ENCODE measurements around the gene SHC1.
A peak's percentile ranks its signal among the peaks of the same experiment; 100 is the strongest.
"Not testable (repeated sequence)": the region's sequence is repeated elsewhere in the genome, so short reads cannot be mapped to it uniquely, and the experiment has no call there.

SHC1 gene

DNA sequence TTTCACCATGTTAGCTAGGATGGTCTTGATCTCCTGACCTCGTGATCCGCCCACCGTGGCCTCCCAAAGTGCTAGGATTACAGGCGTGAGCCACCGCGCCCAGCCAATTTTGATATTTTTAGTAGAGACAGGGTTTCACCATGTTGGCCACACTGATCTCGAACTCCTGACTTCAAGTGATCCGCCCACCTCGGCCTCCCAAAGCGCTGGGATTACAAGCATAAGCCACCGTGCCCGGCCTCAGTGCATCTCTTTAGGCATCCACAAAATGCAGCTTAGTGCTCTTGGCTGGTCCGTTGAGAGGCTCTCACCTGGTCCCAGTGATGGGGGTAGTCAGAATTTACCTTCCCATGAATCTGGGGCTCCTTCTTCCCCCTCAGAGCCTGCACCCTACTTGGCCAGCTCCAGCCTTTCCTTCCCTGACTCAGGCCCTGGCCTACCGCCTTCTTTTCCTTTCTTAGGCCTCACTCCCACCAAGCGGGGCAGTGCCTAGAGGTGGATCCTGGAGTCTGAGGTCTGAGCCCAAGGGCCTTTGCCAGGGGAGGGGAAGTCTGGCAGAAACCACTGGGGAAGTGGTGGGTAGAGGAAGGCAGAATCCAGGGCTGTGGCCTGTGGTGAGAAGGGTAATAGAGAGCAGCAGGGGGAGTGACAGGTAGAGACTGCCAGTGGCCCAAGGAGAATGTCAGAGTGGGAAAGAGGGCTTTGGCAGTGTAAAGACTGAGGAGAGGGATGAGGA, 26.6 kb upstream of the SHC1 start:
- no peak for DNase-seq

DNA sequence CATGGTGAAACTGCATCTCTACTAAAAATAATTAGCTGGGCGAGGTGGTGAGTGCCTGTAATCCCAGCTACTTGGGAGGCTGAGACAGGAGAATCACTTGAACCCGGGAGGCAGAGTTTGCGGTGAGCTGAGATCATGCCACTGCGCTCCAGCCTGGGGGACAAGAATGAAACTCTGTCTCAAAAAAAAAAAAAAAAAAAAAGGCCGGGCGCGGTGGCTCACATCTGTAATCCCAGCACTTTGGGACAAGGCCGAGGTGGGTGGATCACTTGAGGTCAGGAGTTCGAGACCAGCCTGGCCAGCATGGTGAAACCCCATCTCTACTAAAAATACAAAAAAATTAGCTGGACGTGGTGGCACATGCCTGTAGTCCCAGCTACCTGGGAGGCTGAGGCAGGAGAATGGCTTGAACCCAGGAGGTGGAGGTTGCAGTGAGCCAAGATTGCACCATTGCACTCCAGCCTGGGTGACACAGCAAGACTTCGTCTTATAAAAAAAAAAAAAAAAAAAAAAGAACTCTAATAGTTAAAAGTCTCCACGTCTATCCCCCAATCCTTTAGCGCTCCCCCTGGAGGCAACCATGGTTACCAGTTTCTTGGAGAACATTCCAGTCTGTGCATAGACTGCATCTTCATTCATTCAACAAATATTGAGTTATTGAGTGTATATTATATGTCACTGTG, 24.9 kb upstream of the SHC1 start:
- not testable (repeated sequence) for DNase-seq

DNA sequence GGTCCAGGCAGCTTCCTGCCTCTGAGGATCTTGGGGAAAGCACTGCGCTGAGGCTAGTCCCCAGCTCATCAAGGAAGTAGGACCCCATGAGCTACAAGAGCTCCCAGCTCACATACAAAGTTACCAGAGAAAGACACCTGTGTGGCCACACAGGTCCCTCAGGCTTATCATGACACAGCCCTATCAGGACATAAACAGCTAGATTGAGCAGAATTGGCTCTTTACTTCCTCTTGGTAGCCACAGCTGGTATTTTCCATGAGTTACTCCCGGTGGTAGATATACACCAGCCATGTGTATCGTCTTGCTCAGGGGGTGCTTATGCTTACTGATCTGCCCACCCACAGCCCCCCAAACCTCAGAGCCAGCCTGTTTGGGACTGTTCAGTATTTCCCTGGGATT, 24.0 kb upstream of the SHC1 start:
- no peak for DNase-seq

DNA sequence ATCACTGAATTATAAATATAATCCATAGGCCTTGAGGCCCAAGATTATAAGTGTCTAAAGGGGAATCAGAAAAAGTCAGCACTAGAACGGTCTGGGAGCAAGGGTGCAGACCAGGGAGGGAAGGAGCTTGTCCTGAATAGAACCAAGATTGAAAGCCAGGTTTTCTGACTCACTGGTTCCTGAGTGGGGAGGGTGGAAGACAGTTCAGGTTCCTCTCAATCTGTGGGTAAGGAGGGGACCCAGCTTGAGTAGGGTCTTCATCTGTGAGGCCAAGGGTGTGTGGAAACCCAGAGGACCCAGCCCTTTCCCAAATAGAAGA, 23.7 kb upstream of the SHC1 start:
- DNase-seq: no peak

DNA sequence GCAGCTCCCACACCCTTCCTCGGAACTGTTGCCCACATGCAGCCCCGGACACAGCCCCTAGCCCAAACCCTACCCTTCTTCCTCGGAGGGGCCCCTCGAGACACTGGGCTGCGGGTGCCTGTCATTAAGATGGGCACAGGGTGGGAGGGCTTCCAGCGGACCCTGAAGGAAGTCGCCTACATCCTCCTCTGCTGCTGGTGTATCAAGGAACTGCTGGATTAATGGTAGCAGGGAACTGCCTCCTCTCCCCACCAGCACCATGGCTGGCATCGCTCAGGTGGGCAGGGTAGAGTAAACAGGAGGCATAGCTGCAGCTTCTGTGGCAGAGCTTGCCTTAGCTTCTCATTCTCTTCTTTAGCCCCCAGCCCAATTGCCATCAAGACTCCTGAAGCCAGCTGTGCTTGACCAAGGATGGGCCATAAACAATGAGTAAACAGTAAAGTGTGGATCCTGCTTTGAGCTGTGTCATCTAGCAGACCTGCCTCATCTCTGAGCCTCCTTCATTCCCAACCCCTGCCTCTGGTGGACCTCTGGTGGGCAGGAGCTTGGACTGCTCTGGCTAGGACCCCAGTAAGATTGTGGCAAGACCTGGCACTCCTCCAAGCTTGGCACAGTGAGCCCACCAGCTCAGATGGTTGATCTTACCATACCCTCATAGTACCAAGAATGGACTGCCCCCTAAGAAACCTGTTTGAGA, 23.2 kb upstream of the SHC1 start, which contains the start of gene LENEP:
Gene LENEP, plus strand, starts transcription at position 15 of the 697 bp plus-strand sequence. Its CDS starts 22 bp downstream, at position 37.
- no peak for DNase-seq

DNA sequence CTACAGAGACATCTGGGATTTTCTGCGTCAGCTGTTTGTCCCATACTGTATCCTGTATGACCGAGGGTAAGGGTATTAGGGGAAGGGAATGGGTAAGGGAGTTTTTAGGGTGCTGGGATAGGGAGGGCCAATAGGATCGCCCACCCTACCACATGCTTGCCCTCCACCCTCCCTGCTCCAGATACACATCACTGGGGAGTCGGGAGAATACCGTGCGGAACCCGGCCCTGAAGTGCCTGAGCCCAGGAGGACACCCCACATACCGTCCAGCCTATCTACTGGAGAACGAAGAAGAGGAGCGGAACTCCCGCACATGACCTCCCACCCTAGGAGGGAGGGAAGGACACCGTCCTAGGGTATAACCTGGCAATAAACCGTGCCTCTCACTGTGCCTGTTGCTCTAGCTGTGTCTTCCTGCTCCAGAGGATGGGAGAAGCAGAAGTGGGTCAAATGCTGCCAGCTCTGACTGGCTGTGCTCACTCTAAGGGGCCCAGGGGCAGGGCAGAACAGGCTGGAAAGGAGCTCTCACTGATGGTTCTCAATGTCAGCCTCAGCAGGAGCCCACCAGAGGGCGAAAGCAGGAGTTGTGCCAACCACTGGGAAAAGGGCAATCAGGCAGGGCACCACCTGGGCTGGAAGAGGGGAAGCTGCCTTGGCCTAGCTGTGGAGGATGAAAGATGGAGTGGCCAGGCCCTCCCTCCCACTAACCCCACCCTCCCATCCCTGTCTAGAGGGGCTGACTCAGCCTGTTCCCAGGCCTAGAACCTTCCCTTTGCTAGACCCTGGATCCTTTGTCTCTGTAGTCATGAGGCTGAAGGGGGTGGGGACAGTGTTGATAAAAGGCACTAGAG, 22.4 kb upstream of the SHC1 start:
- DNase-seq: no peak

DNA sequence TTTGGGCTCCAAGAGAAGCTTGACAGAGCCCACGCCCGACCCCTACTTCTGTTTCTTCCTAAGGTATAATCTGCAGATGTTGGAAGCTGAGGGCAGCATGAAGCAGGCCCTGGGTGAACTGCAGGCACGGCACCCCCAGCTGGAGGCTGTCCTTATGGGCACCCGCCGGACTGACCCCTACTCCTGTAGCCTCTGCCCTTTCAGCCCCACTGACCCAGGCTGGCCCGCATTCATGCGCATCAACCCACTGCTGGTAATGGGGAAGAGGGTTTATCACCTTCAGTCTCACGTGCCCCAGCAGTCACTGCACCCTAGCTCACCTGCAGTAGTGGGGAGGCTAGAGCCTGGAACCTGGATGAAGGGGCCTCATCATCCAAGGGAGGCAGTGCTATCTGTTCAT, 19.7 kb upstream of the SHC1 start:
- DNase-seq: no peak

DNA sequence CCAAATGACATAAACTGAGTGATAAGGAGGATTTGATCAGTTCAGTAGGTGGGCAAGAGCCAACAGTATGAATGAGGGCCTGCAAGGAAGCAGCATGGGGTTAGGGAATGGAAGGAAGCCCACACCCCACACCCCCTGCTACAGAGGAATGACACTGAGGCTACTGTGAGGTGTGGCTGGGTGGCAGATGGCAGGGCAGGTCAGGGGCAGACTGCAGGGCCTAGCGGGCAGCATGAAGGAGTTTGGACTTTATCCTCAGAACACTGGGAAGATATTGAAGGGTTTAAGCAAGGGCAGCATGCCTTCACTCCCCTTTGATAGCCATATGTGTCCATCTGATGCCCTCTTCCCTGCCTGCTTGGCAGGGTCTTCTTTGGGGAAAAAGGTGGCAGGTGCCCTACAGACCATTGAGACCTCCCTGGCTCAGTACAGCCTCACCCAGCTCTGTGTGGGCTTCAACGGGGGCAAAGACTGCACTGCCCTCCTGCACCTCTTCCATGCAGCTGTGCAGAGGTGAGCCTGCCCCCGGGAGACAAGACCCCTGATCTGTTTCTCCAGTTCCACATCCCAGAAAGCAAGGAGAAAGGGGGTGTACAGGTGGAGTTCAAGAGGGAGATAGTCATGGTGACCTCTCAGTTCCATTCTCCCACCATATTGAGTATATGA, 18.8 kb upstream of the SHC1 start:
- no peak for DNase-seq

DNA sequence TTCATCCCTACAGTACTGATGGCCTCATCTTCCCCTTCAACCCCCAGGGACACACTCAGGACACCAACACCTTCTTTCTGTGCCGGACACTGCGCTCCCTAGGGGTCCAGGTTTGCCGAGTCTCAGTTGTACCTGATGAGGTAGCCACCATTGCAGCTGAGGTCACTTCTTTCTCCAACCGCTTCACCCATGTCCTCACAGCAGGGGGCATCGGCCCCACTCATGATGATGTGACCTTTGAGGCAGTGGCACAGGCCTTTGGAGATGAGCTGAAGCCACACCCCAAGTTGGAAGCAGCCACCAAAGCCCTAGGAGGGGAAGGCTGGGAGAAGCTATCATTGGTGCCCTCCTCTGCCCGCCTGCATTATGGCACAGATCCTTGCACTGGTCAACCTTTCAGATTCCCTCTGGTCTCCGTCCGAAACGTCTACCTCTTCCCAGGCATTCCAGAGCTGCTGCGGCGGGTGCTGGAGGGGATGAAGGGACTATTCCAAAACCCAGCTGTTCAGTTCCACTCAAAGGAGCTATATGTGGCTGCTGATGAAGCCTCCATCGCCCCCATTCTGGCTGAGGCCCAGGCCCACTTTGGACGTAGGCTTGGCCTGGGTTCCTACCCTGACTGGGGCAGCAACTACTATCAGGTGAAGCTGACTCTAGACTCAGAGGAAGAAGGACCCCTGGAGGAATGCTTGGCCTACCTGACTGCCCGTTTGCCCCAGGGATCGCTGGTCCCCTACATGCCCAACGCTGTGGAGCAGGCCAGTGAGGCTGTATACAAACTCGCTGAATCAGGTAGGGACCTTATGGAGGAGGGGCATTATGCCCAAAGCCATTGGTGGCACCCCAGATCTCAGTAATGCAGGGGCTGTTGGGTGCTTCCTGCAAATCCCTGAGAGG, 17.8 kb upstream of the SHC1 start:
- DNase-seq: no peak

DNA sequence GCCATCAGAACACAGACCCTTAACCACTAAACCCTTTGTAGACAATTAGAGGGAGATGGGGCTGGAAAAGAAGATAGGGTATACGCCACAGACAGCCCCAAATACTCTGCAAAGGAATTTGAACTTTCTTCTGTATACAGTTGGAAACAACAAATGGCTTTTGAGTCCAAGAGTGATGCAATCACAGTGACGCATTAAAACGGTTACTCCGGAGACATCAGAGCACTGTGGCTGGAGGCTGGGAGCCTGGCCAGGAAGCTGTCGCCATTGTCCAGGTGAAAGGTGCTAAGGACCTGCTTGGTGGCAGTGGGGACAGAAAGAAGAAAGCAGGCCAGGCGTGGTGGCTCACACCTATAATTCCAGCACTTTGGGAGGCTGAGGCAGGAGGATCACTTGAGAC, 16.8 kb upstream of the SHC1 start:
- no peak for DNase-seq

DNA sequence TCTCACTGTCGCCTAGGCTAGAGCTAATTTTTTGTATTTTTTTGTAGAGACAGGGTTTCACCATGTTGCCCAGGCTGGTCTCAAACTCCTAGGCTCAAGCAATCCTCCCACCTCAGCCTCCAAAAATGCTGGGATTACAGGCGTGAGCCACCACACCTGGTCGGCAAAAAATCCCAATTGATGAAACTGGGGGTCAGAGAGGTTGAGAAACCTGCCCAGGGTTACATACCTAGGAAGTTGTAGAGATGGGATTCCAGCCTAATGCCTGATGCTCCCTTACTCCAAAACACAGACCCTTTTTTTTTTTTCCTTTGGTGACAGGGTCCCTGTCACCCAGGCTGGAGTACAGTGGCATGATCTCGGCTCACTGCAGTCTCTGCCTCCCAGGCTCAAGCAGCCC, 16.2 kb upstream of the SHC1 start:
- DNase-seq: not testable (repeated sequence)

DNA sequence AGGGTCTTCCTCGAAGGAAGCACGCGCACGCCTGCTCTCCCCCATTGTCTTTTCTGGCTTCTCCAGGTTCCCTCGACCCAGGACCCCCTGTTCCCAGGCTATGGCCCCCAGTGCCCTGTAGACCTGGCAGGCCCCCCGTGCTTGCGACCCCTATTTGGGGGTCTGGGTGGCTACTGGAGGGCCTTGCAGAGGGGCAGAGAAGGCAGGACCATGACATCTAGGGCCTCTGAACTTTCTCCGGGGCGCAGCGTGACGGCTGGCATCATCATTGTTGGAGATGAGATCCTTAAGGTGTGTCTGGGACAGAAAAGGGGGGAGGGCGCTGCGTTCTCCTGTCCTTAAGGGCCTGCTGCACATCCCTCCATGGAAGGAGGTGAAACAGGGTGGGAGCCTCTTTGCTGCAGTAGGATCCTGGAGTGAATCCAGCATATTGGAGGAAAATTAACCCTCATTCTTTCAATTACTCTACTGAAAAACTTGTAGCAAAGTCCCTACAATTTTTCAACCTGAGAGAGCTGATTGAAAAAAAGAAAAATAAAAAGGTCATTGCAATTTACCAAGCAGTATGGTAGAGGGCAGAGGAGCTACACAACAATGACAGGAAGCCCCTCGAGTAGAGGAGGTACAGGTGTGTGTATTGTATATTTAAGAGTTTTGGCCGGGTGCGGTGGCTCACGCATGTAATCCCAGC, 13.4 kb upstream of the SHC1 start:
- DNase-seq: no peak

DNA sequence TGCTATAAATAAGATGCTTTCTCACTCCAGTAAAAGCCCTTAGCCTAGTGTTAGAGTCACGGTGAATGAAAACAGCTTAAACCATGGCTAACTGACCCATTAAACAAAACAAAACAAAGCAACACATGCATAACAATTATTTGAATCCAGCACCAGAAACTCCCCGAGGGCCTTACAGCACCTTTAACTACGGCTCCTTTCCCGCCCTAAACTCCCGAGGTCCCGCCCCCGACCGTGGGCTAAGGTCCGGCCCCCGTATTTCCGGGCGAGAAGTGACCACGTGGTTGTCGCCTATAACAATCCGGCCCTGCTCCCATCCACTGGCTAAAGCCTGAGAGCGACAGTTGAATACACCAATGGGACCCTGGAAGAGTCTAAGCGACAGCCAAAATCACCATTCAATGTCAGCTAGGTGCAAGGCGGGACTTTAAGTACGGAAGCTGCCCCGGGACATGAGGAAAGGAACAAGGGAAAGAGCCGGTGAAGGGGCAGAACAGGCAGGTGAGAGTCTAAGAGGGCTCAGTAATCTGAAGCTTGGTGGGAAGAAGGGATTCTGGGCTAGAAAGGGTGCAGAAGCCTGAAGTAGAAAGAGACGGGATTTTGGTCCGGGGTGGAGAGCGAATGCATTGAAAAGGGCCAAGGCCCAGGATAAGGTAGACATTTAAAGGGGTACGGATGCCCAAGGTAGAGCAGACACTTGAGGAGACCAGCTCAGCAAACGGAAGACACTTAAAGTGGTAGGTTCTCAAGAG, 12.5 kb upstream of the SHC1 start, which contains the start of gene FLAD1:
Gene FLAD1, plus strand, starts transcription at position 448 of the 752 bp plus-strand sequence. CDS start 351 bp downstream, outside the sequence.
- DNase-seq: peak; percentile 80

DNA sequence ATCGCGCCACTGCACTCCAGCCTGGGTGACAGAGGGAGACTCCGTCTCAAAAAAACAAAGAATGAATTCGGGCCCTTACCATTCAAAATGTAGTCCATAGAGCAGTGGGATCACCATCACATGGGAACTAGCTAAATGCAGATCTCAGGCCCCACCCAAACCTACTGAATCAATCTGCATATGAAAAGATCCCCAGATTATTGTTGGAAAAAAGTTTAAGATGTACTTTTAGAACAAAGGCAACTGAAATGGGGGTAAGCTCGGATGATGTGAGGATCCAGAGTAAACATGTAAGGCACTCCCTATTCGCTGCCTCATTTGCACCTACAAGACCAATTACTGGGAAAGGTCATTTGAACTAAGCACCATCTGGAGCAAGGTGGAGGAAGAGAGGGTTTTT, 11.8 kb upstream of the SHC1 start:
- no peak for DNase-seq

DNA sequence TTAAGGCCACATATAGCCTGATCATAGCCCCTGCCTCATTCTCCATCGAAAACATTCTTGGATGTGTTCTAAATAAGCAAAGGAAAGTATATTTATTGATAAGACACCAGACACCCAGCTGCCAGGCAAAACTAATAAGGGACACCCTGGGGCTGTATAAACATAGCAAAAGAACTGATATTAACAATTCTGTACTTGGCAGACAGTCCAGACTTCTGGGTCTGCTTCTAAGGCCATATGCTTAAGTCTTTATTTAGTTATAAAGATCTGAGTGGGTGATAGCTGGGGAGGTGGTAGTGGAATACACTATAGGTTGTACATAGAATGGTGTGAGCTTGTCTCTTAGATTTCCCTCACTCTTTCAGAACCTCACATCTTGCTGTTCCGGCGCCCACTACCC, 7.8 kb upstream of the SHC1 start:
- DNase-seq: no peak

DNA sequence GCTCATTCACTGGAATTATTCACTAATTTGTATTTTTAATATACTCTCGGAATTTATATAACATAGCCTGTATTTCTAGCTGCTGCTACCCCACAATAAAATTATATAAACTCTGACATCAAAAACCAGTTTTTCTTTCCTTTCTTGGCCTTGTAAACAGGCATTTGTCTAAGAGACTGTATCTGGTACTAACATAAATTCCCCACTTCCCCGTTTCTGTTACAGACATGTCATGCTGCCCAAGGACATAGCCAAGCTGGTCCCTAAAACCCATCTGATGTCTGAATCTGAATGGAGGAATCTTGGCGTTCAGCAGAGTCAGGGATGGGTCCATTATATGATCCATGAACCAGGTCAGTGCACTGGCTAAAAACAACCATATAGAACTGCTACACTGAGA, 7.2 kb upstream of the SHC1 start:
- not testable (repeated sequence) for DNase-seq

DNA sequence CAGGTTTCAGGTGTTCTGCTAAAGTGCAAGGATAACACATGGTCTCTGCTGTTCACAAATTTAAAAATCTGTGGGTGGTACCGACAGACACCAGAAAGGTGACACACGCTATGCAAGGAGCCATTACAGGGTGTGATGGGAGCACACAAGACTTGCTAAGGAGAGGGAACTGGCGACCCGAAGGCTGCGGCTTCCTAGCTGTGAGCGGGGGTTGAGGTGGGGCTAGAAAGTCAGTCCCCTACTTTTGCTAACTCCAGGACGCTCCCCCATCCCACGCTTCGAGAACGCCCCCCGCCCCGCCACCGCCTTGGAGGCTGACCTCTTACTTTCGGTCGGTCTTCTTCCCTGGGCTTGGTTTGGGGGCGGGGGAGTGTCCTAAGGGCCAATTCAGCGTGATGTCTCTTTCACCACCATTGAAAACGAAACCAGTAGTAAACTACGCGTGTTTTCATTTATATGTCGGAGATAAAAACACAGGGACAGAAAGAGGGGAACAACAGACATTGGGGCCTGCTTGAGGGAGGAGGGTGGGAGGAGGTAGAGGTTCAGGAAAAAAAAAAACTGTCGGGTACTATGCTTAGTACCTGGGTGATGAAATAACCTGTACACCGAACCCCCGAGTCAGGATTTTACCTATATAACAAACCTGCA, 5.0 kb upstream of the SHC1 start:
- DNase-seq: peak; percentile 74

DNA sequence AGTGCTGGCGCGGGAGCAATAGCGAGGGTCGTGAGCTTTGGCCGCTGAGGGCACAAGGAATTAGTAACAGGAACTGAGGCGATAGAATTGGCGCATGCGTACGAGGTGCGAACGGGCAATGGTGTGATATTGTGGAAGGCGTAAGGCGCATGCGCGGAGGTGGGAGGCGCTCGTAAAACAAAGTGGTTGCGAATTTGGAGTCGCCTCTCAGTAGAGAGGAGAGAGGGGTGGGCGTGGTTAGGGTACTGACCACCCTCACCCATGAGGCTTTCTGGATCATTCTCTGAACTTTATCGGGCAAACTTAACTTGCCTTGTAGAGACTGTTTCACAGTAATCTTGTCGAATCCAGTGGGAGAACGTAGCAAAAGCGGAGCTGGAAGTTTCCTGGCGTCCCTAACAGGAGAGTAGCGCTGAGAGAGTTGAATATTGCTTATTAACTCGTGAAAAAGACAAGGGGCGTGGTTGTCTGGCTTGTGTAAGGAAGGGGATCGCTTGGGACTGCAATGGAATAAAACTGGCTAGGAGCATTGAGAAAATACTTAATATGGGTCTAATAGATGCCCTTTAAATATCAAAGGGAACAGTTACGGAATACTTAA, 4.4 kb upstream of the SHC1 start:
- peak; percentile 98 for DNase-seq

Data from right kidney (tissue), 1 donor.